ENCODE results near the gene IL9R.
"Not testable (repeated sequence)": the region's sequence is repeated elsewhere in the genome, so short reads cannot be mapped to it uniquely, and the experiment has no call there.

The IL9R gene

DNA sequence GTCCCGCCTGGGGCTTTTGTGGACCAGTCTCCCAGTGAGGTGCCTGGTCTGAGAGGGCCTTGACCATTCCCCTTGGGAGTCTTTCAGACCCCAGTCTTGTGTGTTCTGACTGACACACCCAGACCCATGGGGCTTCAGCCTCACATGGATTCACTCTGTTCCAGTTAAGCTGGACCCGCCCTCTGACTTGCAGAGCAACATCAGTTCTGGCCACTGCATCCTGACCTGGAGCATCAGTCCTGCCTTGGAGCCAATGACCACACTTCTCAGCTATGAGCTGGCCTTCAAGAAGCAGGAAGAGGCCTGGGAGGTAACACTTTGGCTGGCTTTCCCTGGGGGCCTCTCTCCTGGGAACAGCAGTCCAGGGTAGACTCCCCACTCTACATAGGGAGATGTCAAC is 6.8 kb downstream of the IL9R start:
- TF ChIP-seq, protein P1, sequence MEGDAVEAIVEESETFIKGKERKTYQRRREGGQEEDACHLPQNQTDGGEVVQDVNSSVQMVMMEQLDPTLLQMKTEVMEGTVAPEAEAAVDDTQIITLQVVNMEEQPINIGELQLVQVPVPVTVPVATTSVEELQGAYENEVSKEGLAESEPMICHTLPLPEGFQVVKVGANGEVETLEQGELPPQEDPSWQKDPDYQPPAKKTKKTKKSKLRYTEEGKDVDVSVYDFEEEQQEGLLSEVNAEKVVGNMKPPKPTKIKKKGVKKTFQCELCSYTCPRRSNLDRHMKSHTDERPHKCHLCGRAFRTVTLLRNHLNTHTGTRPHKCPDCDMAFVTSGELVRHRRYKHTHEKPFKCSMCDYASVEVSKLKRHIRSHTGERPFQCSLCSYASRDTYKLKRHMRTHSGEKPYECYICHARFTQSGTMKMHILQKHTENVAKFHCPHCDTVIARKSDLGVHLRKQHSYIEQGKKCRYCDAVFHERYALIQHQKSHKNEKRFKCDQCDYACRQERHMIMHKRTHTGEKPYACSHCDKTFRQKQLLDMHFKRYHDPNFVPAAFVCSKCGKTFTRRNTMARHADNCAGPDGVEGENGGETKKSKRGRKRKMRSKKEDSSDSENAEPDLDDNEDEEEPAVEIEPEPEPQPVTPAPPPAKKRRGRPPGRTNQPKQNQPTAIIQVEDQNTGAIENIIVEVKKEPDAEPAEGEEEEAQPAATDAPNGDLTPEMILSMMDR (IDR thresholded peaks at IDR 0.05; ENCODE audit: insufficient read depth, low read depth, low read length, missing control alignments), result no peak
- no peak overlapping the region for H3K4me3 ChIP-seq (ENCODE audit: low read depth, low read length)
- DNase-seq (ENCODE audit: low read depth), result no peak

DNA sequence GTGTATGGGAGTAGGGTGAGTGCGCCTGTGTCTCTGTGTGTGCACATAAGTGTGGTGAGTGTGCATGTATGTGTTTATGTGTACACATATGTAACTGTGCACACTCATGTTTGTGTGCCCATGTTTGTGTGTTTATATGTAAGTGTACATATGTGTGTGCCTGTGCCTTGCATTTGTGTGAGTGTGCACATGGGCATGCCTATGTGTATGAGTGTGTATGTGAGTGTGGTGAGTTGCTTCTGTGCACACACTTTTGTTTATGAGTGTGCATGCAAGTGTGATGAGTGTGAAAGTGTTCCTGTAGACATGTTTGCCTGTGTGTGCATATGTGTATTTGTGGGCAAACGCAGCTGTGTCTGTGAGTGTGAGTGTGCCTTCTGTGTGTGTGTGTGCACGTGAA is 7.2 kb downstream of the IL9R start:
- H3K4me3 ChIP-seq (ENCODE audit: low read depth, low read length), result no peak overlapping the region
- no peak for DNase-seq (ENCODE audit: low read depth)
- TF ChIP-seq, protein P1 (IDR thresholded peaks at IDR 0.05; ENCODE audit: insufficient read depth, low read depth, low read length, missing control alignments), result no peak

DNA sequence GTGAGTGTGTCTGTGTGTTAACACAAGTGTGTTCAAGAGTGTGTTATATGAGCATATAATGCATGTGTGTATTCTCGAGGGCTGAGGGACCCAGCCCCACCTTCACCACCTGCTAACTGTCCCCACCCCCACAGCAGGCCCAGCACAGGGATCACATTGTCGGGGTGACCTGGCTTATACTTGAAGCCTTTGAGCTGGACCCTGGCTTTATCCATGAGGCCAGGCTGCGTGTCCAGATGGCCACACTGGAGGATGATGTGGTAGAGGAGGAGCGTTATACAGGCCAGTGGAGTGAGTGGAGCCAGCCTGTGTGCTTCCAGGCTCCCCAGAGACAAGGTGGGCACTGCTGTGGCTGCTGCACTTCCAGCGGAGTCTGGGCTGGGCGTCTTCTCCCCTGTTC is 7.6 kb downstream of the IL9R start:
- TF ChIP-seq, protein P1 (IDR thresholded peaks at IDR 0.05; ENCODE audit: insufficient read depth, low read depth, low read length, missing control alignments), result no peak
- DNase-seq (ENCODE audit: low read depth), result no peak
- H3K4me3 ChIP-seq (ENCODE audit: low read depth, low read length), result no peak overlapping the region

DNA sequence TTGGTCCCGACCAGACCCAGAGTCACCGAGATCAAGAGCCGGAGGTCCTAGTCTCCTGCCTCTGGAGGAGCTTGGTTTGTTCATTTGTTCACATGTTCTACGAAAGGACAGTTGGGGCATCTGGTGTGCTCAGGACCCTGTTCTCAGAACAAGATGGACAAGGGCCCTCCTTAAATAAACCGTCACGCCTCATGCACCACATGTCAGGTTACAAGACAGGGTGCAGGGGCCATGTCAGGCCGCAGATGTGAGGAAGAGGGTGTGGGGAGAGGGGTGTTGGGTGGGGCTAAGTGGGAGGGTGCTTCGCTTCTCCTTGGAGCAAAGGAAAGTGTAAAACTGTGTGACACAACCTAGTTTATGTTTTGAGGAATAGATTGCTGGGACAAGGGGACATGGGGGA is 9.0 kb downstream of the IL9R start:
- not testable (repeated sequence) for DNase-seq (ENCODE audit: low read depth); H3K4me3 ChIP-seq (ENCODE audit: low read depth, low read length)

DNA sequence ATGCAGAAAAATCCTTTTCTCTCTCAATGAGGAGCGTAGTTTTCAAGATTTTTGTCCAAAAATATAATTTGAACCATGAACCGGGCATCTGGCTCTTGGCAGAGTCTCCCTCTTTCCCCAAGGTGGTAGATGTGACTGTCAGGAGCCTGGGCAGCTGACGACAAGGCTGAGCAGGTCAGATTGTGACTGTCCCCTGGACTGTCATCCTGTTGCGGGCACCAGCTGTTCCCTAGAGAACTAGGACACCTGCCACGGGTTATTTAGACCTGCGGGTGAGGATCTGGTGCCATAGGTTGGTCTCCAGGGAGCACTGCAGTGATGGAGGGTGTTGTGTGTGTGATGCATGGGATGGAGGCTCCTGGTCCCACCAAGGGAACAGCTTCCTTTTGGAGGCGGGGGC is 10.9 kb downstream of the IL9R start:
- not testable (repeated sequence) for DNase-seq (ENCODE audit: low read depth)

DNA sequence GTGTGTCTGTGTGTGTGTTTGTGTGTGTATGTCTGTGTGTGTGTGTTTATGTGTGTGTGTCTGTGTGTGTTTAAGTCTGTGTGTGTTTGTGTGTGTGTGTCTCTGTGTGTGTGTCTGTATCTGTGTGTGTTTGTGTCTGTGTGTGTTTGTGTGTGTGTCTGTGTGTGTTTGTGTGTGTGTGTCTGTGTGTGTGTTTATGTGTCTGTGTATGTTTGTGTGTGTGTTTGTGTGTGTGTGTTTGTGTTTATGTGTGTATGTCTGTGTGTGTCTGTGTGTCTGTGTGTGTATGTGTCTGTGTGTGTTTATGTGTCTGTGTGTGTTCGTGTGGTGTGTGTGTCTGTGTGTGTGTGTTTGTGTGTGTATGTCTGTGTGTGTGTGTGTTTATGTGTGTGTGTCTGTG is 11.4 kb downstream of the IL9R start:
- DNase-seq (ENCODE audit: low read depth), result no peak
- TF ChIP-seq, protein P1 (IDR thresholded peaks at IDR 0.05; ENCODE audit: insufficient read depth, low read depth, low read length, missing control alignments), result no peak

More for the DNA sequence above, 10.9 kb downstream of the IL9R start:
- not testable (repeated sequence) for H3K4me3 ChIP-seq (ENCODE audit: low read depth, low read length)

DNA sequence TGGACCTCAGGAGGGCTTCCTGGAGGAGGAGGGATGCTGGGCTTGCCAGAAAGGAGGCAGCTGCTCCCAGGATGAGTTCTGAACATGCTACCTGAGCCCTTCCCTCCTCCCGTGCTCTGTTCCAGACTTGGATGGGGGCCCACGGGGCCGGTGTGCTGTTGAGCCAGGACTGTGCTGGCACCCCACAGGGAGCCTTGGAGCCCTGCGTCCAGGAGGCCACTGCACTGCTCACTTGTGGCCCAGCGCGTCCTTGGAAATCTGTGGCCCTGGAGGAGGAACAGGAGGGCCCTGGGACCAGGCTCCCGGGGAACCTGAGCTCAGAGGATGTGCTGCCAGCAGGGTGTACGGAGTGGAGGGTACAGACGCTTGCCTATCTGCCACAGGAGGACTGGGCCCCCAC is 12.2 kb downstream of the IL9R start:
- H3K4me3 ChIP-seq (ENCODE audit: low read depth, low read length); DNase-seq (ENCODE audit: low read depth): not testable (repeated sequence)

More for the DNA sequence above, 11.4 kb downstream of the IL9R start:
- H3K4me3 ChIP-seq (ENCODE audit: low read depth, low read length), result no peak overlapping the region

DNA sequence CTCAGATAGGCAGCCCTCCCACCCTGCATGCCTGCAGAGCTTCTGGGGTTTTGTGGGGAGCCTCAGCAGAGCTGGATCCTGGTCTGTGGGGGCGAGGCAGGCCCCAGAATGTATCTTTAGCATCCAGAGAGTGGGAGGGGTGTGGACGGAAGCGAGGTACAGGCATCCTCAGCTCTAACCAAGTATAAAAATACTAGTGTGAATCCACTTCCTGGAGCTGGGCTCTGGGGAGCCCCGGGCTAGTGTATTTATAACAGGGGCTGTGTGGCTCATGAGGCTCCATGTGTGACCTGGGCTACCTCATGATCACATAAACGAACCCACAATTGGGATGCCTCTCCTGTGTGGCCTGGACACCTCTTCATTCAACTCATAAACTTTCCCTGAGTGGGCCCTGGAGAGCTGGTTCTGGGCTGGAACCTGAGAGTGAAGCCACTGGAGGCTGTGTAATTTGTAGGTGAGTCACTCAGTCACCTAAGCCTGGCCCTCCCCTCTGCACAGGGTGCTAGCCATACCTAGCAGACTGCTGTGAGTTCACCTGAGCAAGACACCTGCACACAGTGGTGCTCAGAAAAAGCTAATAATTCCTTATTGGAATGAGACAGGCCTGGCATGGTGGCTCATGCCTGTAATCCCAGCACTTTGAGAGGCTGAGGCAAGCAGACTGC is 15.9 kb downstream of the IL9R start:
- not testable (repeated sequence) for DNase-seq (ENCODE audit: low read depth); H3K4me3 ChIP-seq (ENCODE audit: low read depth, low read length)

DNA sequence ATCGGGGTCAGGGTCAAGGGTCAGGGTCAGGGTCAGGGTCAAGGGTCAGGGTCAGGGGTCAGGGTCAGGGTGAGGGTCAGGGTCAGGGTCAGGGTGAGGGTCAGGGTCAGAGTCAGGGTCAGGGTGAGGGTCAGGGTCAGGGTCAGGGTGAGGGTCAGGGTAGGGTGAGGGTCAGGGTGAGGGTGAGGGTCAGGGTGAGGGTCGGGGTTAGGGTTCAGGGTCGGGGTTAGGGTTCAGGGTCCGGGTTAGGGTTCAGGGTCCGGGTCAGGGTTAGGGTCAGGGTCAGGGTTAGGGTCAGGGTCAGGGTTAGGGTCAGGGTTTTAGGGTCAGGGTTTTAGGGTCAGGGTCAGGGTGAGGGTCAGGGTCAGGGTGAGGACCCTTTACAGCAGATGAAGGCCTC is 22.4 kb downstream of the IL9R start:
- not testable (repeated sequence) for DNase-seq (ENCODE audit: low read depth); H3K4me3 ChIP-seq (ENCODE audit: low read depth, low read length)

DNA sequence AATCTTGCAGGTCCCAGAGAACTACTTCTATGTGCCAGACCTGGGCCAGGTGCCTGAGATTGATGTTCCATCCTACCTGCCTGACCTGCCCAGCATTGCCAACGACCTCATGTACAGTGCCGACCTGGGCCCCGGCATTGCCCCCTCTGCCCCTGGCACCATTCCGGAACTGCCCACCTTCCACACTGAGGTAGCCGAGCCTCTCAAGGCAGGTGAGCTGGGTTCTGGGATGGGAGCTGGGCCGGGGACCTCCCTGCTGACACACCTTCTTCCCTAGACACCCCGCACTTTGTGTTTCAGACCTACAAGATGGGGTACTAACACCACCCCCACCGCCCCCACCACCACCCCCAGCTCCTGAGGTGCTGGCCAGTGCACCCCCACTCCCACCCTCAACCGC is 25.5 kb downstream of the IL9R start:
- H3K4me3 ChIP-seq (ENCODE audit: low read depth, low read length); DNase-seq (ENCODE audit: low read depth): not testable (repeated sequence)

DNA sequence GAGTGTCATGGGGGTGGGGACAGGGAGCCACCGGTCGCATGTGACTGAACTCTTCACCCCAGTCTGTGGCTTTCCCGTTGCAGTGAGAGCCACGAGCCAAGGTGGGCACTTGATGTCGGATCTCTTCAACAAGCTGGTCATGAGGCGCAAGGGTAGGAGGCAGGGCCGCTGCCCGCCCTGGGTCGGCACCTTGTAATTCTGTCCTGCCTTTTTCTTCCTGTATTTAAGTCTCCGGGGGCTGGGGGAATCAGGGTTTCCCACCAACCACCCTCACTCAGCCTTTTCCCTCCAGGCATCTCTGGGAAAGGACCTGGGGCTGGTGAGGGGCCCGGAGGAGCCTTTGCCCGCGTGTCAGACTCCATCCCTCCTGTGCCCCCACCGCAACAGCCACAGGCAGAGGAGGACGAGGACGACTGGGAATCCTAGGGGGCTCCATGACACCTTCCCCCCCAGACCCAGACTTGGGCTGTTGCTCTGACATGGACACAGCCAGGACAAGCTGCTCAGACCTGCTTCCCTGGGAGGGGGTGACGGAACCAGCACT is 27.5 kb downstream of the IL9R start:
- H3K4me3 ChIP-seq (ENCODE audit: low read depth, low read length); DNase-seq (ENCODE audit: low read depth): not testable (repeated sequence)

DNA sequence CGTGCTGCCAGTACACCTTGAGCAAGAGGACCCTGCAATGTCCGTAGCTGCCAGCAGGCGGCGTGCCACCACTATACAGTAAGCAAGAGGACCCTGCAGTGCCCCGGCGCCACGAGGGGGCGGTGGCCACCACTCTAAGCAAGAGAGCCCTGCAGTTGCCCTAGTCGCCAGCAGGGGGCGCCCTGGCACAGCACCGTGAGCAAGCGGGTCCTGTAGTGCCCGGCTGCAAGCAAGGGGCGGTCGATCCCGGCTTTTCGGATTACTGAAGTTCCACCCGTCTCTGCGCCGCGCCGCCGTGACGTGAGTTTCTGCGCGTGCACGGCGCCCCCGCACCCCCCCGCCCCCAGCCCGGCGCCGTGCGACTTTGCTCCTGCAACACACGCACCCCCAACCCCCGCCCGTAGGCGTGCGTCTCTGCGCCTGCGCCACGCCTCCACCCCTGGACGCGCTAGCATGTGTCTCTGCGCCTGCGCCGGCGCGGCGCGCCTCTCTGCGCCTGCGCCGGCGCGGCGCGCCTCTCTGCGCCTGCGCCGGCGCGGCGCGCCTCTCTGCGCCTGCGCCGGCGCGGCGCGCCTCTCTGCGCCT is 31.2 kb downstream of the IL9R start:
- H3K4me3 ChIP-seq (ENCODE audit: low read depth, low read length); DNase-seq (ENCODE audit: low read depth): not testable (repeated sequence)

DNA sequence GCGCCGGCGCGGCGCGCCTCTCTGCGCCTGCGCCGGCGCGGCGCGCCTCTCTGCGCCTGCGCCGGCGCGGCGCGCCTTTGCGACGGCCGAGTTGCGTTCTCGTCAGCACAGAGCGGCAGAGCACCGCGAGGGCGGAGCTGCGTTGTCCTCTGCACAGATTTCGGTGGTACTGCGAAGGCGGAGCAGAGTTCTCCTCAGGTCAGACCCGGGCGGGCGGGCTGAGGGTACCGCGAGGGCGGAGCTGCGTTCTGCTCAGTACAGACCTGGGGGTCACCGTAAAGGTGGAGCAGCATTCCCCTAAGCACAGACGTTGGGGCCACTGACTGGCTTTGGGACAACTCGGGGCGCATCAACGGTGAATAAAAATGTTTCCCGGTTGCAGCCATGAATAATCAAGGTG is 31.8 kb downstream of the IL9R start:
- not testable (repeated sequence) for DNase-seq (ENCODE audit: low read depth); H3K4me3 ChIP-seq (ENCODE audit: low read depth, low read length)

DNA sequence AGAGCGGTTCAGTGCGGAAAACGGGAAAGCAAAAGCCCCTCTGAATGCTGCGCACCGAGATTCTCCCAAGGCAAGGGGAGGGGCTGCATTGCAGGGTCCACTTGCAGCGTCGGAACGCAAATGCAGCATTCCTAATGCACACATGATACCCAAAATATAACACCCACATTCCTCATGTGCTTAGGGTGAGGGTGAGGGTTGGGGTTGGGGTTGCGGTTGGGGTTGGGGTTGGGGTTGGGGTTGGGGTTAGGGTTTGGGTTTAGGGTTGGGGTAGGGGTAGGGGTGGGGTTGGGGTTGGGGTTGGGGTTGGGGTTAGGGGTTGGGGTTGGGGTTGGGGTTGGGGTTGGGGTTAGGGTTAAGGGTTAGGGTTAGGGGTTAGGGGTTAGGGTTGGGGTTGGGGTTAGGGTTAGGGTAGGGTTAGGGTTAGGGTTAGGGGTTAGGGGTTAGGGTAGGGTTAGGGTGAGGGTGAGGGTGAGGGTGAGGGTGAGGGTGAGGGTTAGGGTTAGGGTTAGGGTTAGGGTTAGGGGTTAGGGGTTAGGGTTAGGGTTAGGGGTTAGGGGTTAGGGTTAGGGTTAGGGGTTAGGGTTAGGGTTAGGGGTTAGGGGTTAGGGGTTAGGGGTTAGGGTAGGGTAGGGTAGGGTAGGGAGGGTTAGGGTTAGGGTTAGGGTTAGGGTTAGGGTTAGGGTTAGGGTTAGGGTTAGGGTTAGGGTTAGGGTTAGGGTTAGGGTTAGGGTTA is 32.4 kb downstream of the IL9R start:
- not testable (repeated sequence) for H3K4me3 ChIP-seq (ENCODE audit: low read depth, low read length); DNase-seq (ENCODE audit: low read depth)

Measured in GM12865 (cell line).